Mucosa of rectum (tissue), 2 donors: ENCODE results near the gene DPH2.

Experiments
- H3K27ac ChIP-seq, 2 donors: one replicate each; pipeline ENCODE4 v1.7.0; 2013; ENCODE audit warnings: inconsistent platforms in 2 of 2, low read depth in 2 of 2, low read length in 2 of 2
- H3K27me3 ChIP-seq, 2 donors: one replicate each; pipeline ENCODE4 v1.7.0; 2013; ENCODE audit warnings: low read length in 2 of 2; ENCODE audit not compliant: control insufficient read depth in 2 of 2, insufficient read depth in 2 of 2
- H3K36me3 ChIP-seq, 2 donors: one replicate each; pipeline ENCODE4 v1.7.0; 2013; ENCODE audit warnings: low read length in 2 of 2; ENCODE audit not compliant: control insufficient read depth in 2 of 2, insufficient read depth in 2 of 2
- H3K4me1 ChIP-seq, 2 donors: one replicate each; pipeline ENCODE4 v1.7.0; 2013; ENCODE audit warnings: low read length in 2 of 2, mild to moderate bottlenecking in 1 of 2; ENCODE audit not compliant: control insufficient read depth in 2 of 2, insufficient read depth in 2 of 2
- H3K4me3 ChIP-seq, 2 donors: one replicate each; pipeline ENCODE4 v1.7.0; 2013; ENCODE audit warnings: low read length in 2 of 2
- H3K9ac ChIP-seq, 2 donors: one replicate each; pipeline ENCODE4 v1.7.0; 2013; ENCODE audit warnings: low read length in 2 of 2, low read depth in 1 of 2, mild to moderate bottlenecking in 1 of 2
- H3K9me3 ChIP-seq, 2 donors: one replicate each; pipeline ENCODE4 v1.7.0; 2013; ENCODE audit warnings: low read length in 2 of 2; ENCODE audit not compliant: control insufficient read depth in 2 of 2
- donor health status: healthy.
- donor health status: Normal muscosa, but diverticular disease.

The DPH2 gene

GRCh38 chr1:43998000-43998378 is 28.2 kb downstream of the DPH2 start:
- Histone ChIP-seq H3K36me3 (peaks cover 0 to 8% of the 10 kb centered on the region in 2 donors), H3K27me3 (no peaks in the 10 kb centered on the region), H3K4me1 (peaks cover 8 to 16% of the 10 kb centered on the region in 2 donors), H3K27ac (peak overlapping the region; percentile 48 to 61), H3K9me3 (no peaks in the 10 kb centered on the region), H3K9ac (peak overlapping the region; percentile 61 to 65), H3K4me3 (peak overlapping the region; percentile 57 to 61)

DNA sequence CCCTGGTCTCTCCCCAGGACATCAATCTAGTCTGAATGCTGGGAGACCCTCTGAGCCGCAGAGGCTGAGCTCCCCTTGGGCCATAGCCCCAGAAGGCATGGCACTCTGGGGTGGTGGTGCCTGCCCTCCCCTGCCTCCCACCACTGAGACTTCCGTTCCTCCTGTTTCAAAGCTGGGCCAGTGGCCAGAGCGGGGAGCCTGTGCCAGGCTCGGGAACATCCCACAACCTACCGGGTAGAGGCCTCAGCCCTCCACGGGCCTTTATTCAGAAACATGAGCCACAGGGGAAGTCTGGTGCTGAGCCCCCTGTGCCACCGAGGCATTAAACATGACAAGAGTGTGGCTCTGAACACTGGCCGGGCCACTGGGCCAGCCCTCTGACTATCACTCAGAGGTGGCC is 29.6 kb downstream of the DPH2 start:
- no peak overlapping the region for H3K4me3 ChIP-seq
- peaks cover 0 to 8% of the 10 kb centered on the region in 2 donors for H3K36me3 ChIP-seq
- no peak overlapping the region for H3K9ac ChIP-seq
- peaks cover 8 to 16% of the 10 kb centered on the region in 2 donors for H3K4me1 ChIP-seq
- H3K9me3 ChIP-seq = no peaks in the 10 kb centered on the region
- no peaks in the 10 kb centered on the region for H3K27me3 ChIP-seq
- H3K27ac ChIP-seq = no peak overlapping the region

GRCh38 chr1:44000122-44000665 is 30.4 kb downstream of the DPH2 start:
- Histone ChIP-seq H3K9me3 (no peaks in the 10 kb centered on the region), H3K9ac (no peak overlapping the region), H3K36me3 (peaks cover 0 to 8% of the 10 kb centered on the region in 2 donors), H3K27ac (no peak overlapping the region), H3K4me3 (no peak overlapping the region), H3K4me1 (peaks cover 8 to 16% of the 10 kb centered on the region in 2 donors), H3K27me3 (no peaks in the 10 kb centered on the region)

DNA sequence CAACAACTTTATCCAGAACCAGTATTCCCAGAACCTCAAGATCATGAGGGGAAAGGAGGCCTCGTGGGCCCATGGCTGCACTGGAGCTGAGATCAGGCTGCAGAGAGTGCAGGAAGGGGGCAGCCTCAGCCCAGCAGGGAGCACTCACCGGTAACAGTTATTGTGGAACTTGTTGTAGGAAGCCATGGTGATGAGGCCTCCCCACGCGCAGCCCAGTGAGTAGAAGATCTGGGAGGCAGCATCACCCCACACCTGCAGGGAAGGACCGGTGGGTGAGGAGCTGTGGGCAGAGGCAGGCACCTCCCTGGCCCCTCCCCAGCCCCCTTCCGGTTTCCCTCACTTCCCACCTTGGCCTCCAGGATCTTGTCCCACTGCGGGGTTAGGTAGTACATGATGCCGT is 32.4 kb downstream of the DPH2 start:
- H3K4me3 ChIP-seq = no peak overlapping the region
- H3K9me3 ChIP-seq = no peaks in the 10 kb centered on the region
- no peak overlapping the region for H3K27ac ChIP-seq
- H3K9ac ChIP-seq = no peak overlapping the region
- H3K36me3 ChIP-seq = peaks cover 0 to 8% of the 10 kb centered on the region in 2 donors
- H3K4me1 ChIP-seq = peaks cover 11 to 12% of the 10 kb centered on the region in 2 donors
- H3K27me3 ChIP-seq = no peaks in the 10 kb centered on the region

DNA sequence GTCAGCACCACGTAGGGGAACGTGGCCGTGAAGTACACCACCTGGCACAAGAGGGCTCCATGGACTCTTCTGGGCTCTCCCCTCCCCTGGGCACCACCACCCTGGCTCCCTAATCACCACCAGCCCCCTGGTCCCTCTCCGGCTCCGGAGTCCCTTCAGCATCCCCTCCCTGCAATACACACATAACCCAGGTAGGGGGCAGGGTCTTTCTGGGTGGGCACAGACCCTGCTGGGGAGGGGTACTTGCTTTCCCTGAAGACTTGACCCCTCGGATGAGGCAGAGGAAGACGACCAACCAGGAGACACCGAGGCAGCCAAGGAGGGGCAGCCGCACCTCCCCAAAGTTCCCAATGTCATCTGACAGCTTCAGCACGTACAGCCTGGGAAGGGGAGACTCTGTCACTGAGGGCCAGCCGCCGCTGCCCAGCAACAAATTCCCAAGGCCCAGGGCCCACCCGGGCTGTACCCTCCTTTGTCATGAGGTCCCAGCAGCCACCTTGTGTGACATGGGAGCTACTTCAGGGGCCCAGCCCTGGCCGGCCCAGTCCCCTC is 32.9 kb downstream of the DPH2 start:
- Histone ChIP-seq H3K9me3 (no peaks in the 10 kb centered on the region), H3K36me3 (peaks cover 0 to 8% of the 10 kb centered on the region in 2 donors), H3K27me3 (no peaks in the 10 kb centered on the region), H3K4me1 (peaks cover 7 to 10% of the 10 kb centered on the region in 2 donors), H3K9ac (no peak overlapping the region), H3K27ac (no peak overlapping the region), H3K4me3 (no peak overlapping the region)

GRCh38 chr1:44008259-44008658 is 38.4 kb downstream of the DPH2 start:
- Histone ChIP-seq H3K4me1 (peaks cover 9 to 20% of the 10 kb centered on the region in 2 donors), H3K9ac (no peak overlapping the region), H3K27me3 (no peaks in the 10 kb centered on the region), H3K27ac (no peak overlapping the region), H3K4me3 (no peak overlapping the region), H3K9me3 (no peaks in the 10 kb centered on the region), H3K36me3 (no peaks in the 10 kb centered on the region)

DNA sequence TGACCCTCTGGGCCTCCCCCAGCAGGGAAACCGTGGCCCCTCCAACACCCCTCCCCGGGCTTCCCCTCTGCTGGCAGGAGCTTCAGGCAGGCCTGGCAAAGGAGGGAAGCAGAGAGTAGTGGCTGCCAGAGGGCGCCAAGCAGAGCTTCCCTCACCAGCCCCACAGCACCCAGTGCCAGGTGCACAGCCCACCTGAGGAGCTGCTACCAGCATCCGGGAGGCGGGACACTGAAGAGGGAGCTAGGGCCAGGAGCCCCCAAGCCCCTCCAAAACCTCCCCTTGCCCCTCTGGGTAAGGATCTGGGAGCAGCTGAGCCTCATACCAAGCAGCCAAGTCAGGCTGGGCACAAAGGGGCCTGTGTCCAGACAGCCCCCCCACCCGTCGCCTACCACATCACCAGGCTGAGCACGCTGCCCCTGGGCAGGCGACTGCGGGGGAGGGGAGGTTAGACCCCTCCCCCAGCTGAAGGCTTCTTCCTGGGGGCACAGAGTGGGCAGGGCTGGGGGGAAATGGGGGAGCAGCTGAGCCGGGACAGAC is 41.2 kb downstream of the DPH2 start:
- no peak overlapping the region for H3K9ac ChIP-seq
- no peaks in the 10 kb centered on the region for H3K9me3 ChIP-seq
- H3K4me1 ChIP-seq = peaks cover 18 to 44% of the 10 kb centered on the region in 2 donors
- H3K27ac ChIP-seq = no peak overlapping the region
- no peak overlapping the region for H3K4me3 ChIP-seq
- H3K27me3 ChIP-seq = no peaks in the 10 kb centered on the region
- no peaks in the 10 kb centered on the region for H3K36me3 ChIP-seq

- H3K9ac ChIP-seq = no peak overlapping the region
- no peaks in the 10 kb centered on the region for H3K36me3 ChIP-seq
- peaks cover 18 to 44% of the 10 kb centered on the region in 2 donors for H3K4me1 ChIP-seq
- H3K4me3 ChIP-seq = no peak overlapping the region
- H3K27ac ChIP-seq = no peak overlapping the region
- no peaks in the 10 kb centered on the region for H3K9me3 ChIP-seq
- H3K27me3 ChIP-seq = no peaks in the 10 kb centered on the region
Measured at GRCh38 chr1:44012404-44012803, 42.6 kb downstream of the DPH2 start.

DNA sequence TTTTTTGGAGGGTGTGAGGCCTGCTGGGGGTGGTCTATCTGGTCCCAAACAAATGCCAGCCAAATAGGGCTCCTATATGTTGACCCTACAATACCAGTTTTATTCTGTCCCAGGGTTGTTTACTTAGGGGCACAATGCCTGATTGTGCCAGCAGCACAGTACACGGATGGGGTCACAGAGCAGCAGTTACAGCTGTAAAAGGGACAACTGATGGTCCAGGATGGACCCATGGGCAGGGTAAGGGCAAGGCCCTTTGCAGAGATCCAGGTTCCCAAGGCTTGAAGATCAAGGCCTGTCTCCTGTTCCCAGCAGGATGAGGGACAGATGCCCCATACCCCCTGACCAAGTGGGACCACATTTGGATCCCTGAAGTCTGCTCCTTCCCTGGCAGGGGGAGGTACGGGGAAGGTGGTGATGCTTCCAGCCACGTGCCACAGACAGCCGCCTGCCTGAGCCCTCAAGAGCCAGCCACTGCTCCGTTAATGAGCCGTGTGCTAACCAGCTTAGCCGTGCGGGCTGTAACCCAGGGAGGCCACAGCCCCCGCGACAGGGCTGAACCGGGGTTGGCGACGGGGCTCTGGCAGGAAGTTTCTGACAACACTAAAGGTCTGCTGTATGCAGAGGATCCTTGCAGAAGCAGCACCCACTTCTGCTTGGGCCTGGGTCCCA is 43.3 kb downstream of the DPH2 start:
- Histone ChIP-seq H3K9ac (no peak overlapping the region), H3K4me3 (no peak overlapping the region), H3K9me3 (no peaks in the 10 kb centered on the region), H3K36me3 (no peaks in the 10 kb centered on the region), H3K4me1 (peaks cover 18 to 44% of the 10 kb centered on the region in 2 donors), H3K27ac (no peak overlapping the region), H3K27me3 (no peaks in the 10 kb centered on the region)

- Histone ChIP-seq H3K27ac (peak overlapping the region; percentile 82 to 96), H3K9ac (peak overlapping the region in 1 of 2 donors; percentile 81), H3K4me3 (no peak overlapping the region), H3K9me3 (no peaks in the 10 kb centered on the region), H3K36me3 (no peaks in the 10 kb centered on the region), H3K27me3 (no peaks in the 10 kb centered on the region), H3K4me1 (peaks cover 18 to 44% of the 10 kb centered on the region in 2 donors)
Measured at GRCh38 chr1:44013949-44014348, 44.1 kb downstream of the DPH2 start.
